Uterus (tissue), 4 donors: ENCODE results near the gene AAK1. TPM values are rescaled to one million over a fixed set of nuclear protein-coding genes. Genes with fewer than 3 reads are reported as not detected.
"Not testable (repeated sequence)": the region's sequence is repeated elsewhere in the genome, so short reads cannot be mapped to it uniquely, and the experiment has no call there.

Source experiments
- DNase-seq, 2 donors: peaks; one replicate each; pipeline ENCODE4 v3.0.0-alpha.2; 2019 to 2020
- H3K27ac ChIP-seq, 2 donors: fragments of 200-600 bp; sonication (generic); 1 replicate in 1 of 2; 2 replicates in 1 of 2; pipeline ENCODE4 v1.5.1; 2016 to 2018
- H3K27me3 ChIP-seq, 2 donors: fragments of 200-600 bp; sonication (generic); one replicate each; pipeline ENCODE4 v1.5.1; 2018 to 2019; ENCODE audit warnings: control low read depth in 1 of 2
- H3K36me3 ChIP-seq, 2 donors: fragments of 200-600 bp; sonication (generic); one replicate each; pipeline ENCODE4 v1.5.1; 2019; ENCODE audit warnings: control low read depth in 1 of 2
- H3K4me1 ChIP-seq, 2 donors: fragments of 200-600 bp; sonication (generic); one replicate each; pipeline ENCODE4 v1.5.1; 2018 to 2019; ENCODE audit warnings: control low read depth in 1 of 2
- H3K4me3 ChIP-seq, 2 donors: fragments of 200-600 bp; sonication (generic); 1 replicate in 1 of 2; 2 replicates in 1 of 2; pipeline ENCODE4 v1.5.1; 2018 to 2019; ENCODE audit warnings: mild to moderate bottlenecking in 1 of 2
- H3K9me3 ChIP-seq, 2 donors: fragments of 200-600 bp; sonication (generic); one replicate each; pipeline ENCODE4 v1.5.1; 2019; ENCODE audit warnings: control low read depth in 1 of 2
- CTCF ChIP-seq, 4 experiments: fragments of 200-600 bp in 2 of 4; fragments of 450-650 bp in 2 of 4; sonication (generic) in 2 of 4; IDR thresholded peaks; one replicate each; pipeline ENCODE4 v1.5.1; 2016 to 2019; ENCODE audit warnings: antibody characterized with exemption in 4 of 4, mild to moderate bottlenecking in 2 of 4, moderate library complexity in 1 of 4
- POLR2A ChIP-seq, 2 donors: fragments of 450-650 bp; IDR thresholded peaks; one replicate each; pipeline ENCODE4 v1.6.1; 2016; ENCODE audit warnings: antibody characterized with exemption in 2 of 2, mild to moderate bottlenecking in 1 of 2, moderate library complexity in 1 of 2
- intact Hi-C: fragments of 100-400 bp; cut with DNase I; formaldehyde crosslinking; loops from one replicate; pipeline ENCODE4 v1.15.1; 2023; ENCODE audit warnings: low total_unique reads
- total RNA-seq, 4 donors: library from RNA; depleted of rRNA in 3 of 4; stranded (reverse); fragments of >200 nt in 3 of 4; gene quantifications; one replicate each; pipeline versions ENCODE4 v1.1.0 to v1.2.4, GENCODE V29; 2014 to 2023
- donor health status: DM: yes; HTN: yes; CAD: no.

The AAK1 gene
- total RNA-seq, 4 donors from 2014 or later: 13.1 to 66.3 (median 32.5) TPM

- intact Hi-C loops: no loop called here
- Histone ChIP-seq H3K9me3 (no peaks in the 10 kb centered on the region), H3K4me3 (no peak overlapping the region), H3K27me3 (no peaks in the 10 kb centered on the region), H3K4me1 (no peaks in the 10 kb centered on the region), H3K27ac (no peak overlapping the region), H3K36me3 (no peaks in the 10 kb centered on the region)
- TF ChIP-seq CTCF (IDR thresholded peaks at IDR 0.05): no peak
- no peak for TF ChIP-seq POLR2A (IDR thresholded peaks at IDR 0.05)
- no peak for DNase-seq
Observed at GRCh38 chr2:69553991-69554390, 89.5 kb downstream of the AAK1 start.

GRCh38 chr2:69550511-69550910 lies 93.0 kb downstream of the AAK1 start:
- H3K4me3 ChIP-seq, DNase-seq, H3K27me3 ChIP-seq, H3K4me1 ChIP-seq, H3K9me3 ChIP-seq, H3K36me3 ChIP-seq, H3K27ac ChIP-seq, intact Hi-C loops: not testable (repeated sequence)

GRCh38 chr2:69549421-69549820 lies 94.1 kb downstream of the AAK1 start:
- TF ChIP-seq POLR2A (IDR thresholded peaks at IDR 0.05) (no peak), CTCF (IDR thresholded peaks at IDR 0.05) (no peak)
- intact Hi-C loops: no loop called here
- Histone ChIP-seq H3K4me1 (no peaks in the 10 kb centered on the region), H3K9me3 (no peaks in the 10 kb centered on the region), H3K4me3 (no peak overlapping the region), H3K27me3 (no peaks in the 10 kb centered on the region), H3K36me3 (no peaks in the 10 kb centered on the region), H3K27ac (no peak overlapping the region)
- no peak for DNase-seq

- intact Hi-C loops: no loop called here
- no peak for DNase-seq
- Histone ChIP-seq H3K4me3 (no peak overlapping the region), H3K27ac (no peak overlapping the region), H3K27me3 (no peaks in the 10 kb centered on the region), H3K4me1 (no peaks in the 10 kb centered on the region), H3K36me3 (no peaks in the 10 kb centered on the region), H3K9me3 (no peaks in the 10 kb centered on the region)
- TF ChIP-seq CTCF (IDR thresholded peaks at IDR 0.05): no peak
- TF ChIP-seq POLR2A (IDR thresholded peaks at IDR 0.05): no peak
Observed at GRCh38 chr2:69547984-69548715, 95.4 kb downstream of the AAK1 start.

- H3K36me3 ChIP-seq: no peaks in the 10 kb centered on the region
- H3K27ac ChIP-seq: no peak overlapping the region
- H3K27me3 ChIP-seq: no peaks in the 10 kb centered on the region
- no peaks in the 10 kb centered on the region for H3K4me1 ChIP-seq
- intact Hi-C loops: no loop called here
- no peak for DNase-seq
- TF ChIP-seq CTCF (IDR thresholded peaks at IDR 0.05): no peak
- no peak for TF ChIP-seq POLR2A (IDR thresholded peaks at IDR 0.05)
- H3K9me3 ChIP-seq: no peaks in the 10 kb centered on the region
- H3K4me3 ChIP-seq: no peak overlapping the region
Observed at GRCh38 chr2:69546646-69547045, 96.9 kb downstream of the AAK1 start.
